Fibroblast of lung (primary cell): ENCODE data around the gene AMZ2.
"Not testable (repeated sequence)": the region's sequence is repeated elsewhere in the genome, so short reads cannot be mapped to it uniquely, and the experiment has no call there.

ENCODE experiments used
- CTCF ChIP-seq, 2 donors: IDR thresholded peaks in 1 of 2; conservative IDR thresholded peaks in 1 of 2; 1 replicate in 1 of 2; 2 replicates in 1 of 2; pipeline ENCODE4 v1.5.1; 2011 to 2012; ENCODE audit warnings: low read length in 2 of 2, control low read depth in 1 of 2, inconsistent platforms in 1 of 2, low read depth in 1 of 2, mild to moderate bottlenecking in 1 of 2
- EZH2 ChIP-seq: IDR thresholded peaks from 2 replicates; pipeline ENCODE4 v1.5.1; 2012; ENCODE audit warnings: low read length, control low read depth, mild to moderate bottlenecking; ENCODE audit errors: missing control alignments

DNA sequence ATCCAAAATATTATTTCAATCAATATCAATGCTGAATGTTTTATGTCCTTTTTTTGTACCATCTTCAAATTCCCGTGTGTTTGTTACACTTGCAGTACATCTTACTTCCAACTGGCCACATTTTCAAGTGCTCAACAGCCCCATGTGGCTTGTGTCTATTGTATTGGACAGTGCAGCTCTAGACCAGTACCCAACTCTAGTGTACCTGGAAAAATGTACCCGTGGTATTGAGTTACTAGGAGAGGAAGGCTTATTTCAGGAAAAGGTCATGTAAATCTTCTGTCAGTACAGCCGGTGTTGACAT is 11.8 kb downstream of the AMZ2 start:
- TF ChIP-seq CTCF (conservative IDR thresholded peaks at IDR 0.05 in 1 of 2, IDR thresholded peaks at IDR 0.05 in 1 of 2; ENCODE audit: low read depth in 1 of 2, low read length in 2 of 2); EZH2: not testable (repeated sequence)
